ENCODE results near the gene ACTL6B.

GRCh38 chr7:100640517-100641440, 15.5 kb downstream of the ACTL6B start:
- TF ChIP-seq TCF12 (IDR thresholded peaks at IDR 0.05) (no peak), TCF12 (CRISPR knock-in tag; IDR thresholded peaks at IDR 0.05) (no peak), ZNF780A (CRISPR knock-in tag; IDR thresholded peaks at IDR 0.05) (no peak), ZFP62 (CRISPR knock-in tag; IDR thresholded peaks at IDR 0.05) (no peak)
